Fibroblast of the aortic adventitia (primary cell): ENCODE measurements around the gene TSC1. TPM values are rescaled to one million over a fixed set of nuclear protein-coding genes. Genes with fewer than 3 reads are reported as not detected.

Experiments used
- DNase-seq: peaks from one replicate; pipeline ENCODE4 v3.0.0-alpha.2; 2010; ENCODE audit warnings: low read depth
- H3K4me3 ChIP-seq: 2 replicates; pipeline ENCODE4 v1.5.1; 2011; ENCODE audit warnings: low read depth, mild to moderate bottlenecking, control low read depth, low read length, moderate library complexity
- CTCF ChIP-seq: IDR thresholded peaks from 2 replicates; pipeline ENCODE4 v1.5.1; 2011; ENCODE audit warnings: mild to moderate bottlenecking, low read length, control low read depth, inconsistent platforms; ENCODE audit not compliant: insufficient read depth
- total RNA-seq: library from RNA; depleted of rRNA; stranded (reverse); fragments of >200 nt; gene quantifications from 2 replicates; pipeline ENCODE4 v1.2.3, GENCODE V29; 2012; ENCODE audit warnings: low replicate concordance

TSC1 gene
- total RNA-seq, 1 donor = 70.7 TPM

- DNase-seq = no peak
- no peak for TF ChIP-seq CTCF
- no peak overlapping the region for H3K4me3 ChIP-seq
Measured at GRCh38 chr9:132912131-132912530, 32.3 kb downstream of the TSC1 start.

GRCh38 chr9:132910376-132910775 lies 34.0 kb downstream of the TSC1 start:
- no peak for TF ChIP-seq CTCF
- DNase-seq = no peak
- H3K4me3 ChIP-seq = no peak overlapping the region

- no peak overlapping the region for H3K4me3 ChIP-seq
- DNase-seq = no peak
- TF ChIP-seq CTCF = no peak
Measured at GRCh38 chr9:132909311-132909710, 35.1 kb downstream of the TSC1 start.

- no peak for DNase-seq
- no peak overlapping the region for H3K4me3 ChIP-seq
- no peak for TF ChIP-seq CTCF
Measured at GRCh38 chr9:132908635-132909034, 35.8 kb downstream of the TSC1 start.

GRCh38 chr9:132905726-132906125 lies 38.7 kb downstream of the TSC1 start:
- no peak for DNase-seq
- TF ChIP-seq CTCF = no peak
- no peak overlapping the region for H3K4me3 ChIP-seq

GRCh38 chr9:132903574-132904492 lies 40.6 kb downstream of the TSC1 start:
- TF ChIP-seq CTCF = no peak
- DNase-seq = no peak
- no peak overlapping the region for H3K4me3 ChIP-seq
